Measurements from ENCODE around the gene SULT4A1. TPM values are rescaled to one million over a fixed set of nuclear protein-coding genes. Genes with fewer than 3 reads are reported as not detected.

Gene SULT4A1
- total RNA-seq, 1 experiment from 2014 or later: 12.6 TPM

DNA sequence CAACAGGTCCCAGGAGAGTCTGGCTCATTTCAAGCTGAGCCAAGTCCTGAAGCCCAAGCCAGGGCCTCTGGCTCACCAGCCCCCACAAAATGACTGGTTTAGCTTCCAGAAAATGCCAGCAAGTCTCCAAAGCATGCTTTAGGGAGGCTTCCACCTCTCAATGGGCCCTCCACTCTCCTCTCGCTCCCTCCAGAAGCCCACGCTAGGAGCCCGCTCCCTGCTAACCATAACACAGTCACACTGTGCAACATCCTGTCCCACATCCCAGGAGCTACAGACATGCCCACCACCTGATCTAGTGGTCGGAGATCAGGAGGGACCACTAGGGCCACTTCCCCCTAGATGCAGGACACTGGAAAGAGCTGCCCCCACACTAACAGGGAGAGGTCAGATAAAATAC, 6.9 kb downstream of the SULT4A1 start (continued):
- TF ChIP-seq SMAD3 (CRISPR knock-in tag; IDR thresholded peaks at IDR 0.05; ENCODE audit: borderline replicate concordance) (no peak), MYBL2 (CRISPR knock-in tag; IDR thresholded peaks at IDR 0.05) (no peak)

DNA sequence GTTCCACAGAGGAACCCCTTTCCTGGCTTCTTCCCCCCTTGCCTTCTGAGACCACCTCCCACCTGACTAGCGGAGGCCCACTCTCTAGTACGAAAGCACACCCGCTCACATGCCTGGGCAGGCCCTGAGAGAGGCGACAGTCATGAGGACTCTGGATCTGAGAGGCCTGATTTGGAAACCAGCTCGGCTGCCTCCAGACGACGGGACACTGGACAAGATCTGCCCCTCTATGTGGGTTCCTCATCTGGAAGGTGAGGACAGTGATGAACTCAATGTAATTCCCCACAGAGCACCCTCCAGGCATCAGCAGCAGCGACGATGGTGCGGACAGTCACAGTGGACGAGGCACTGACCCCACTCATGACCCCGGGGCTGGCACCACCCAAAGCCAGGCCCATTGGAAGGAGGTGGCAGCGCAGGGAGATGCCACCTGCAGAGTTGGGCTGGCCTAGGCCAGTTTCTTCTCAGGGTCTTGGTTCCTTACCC, 7.5 kb downstream of the SULT4A1 start:
- peaks cover 3% of the 10 kb centered on the region; the same call in 1 of the 2 replicates for H3K27me3 Mint-ChIP-seq (ENCODE audit: low read depth)
- peaks cover 22% of the 10 kb centered on the region for H3K36me3 Mint-ChIP-seq
- peaks cover 31% of the 10 kb centered on the region for H3K4me1 Mint-ChIP-seq
- ATAC-seq: no peak
- TF ChIP-seq RORB (CRISPR knock-in tag; IDR thresholded peaks at IDR 0.05) (no peak), FOXK1 (CRISPR knock-in tag; IDR thresholded peaks at IDR 0.05) (no peak), ZNF219 (CRISPR knock-in tag; IDR thresholded peaks at IDR 0.05; ENCODE audit: borderline replicate concordance) (no peak), PRRX2 (CRISPR knock-in tag; IDR thresholded peaks at IDR 0.05) (no peak), MXD4 (CRISPR knock-in tag; IDR thresholded peaks at IDR 0.05; ENCODE audit: borderline replicate concordance) (no peak), TCF7 (CRISPR knock-in tag; IDR thresholded peaks at IDR 0.05; ENCODE audit: low read depth) (no peak)
- TF ChIP-seq, protein P1, sequence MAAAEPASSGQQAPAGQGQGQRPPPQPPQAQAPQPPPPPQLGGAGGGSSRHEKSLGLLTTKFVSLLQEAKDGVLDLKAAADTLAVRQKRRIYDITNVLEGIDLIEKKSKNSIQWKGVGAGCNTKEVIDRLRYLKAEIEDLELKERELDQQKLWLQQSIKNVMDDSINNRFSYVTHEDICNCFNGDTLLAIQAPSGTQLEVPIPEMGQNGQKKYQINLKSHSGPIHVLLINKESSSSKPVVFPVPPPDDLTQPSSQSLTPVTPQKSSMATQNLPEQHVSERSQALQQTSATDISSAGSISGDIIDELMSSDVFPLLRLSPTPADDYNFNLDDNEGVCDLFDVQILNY (CRISPR knock-in tag; IDR thresholded peaks at IDR 0.05): no peak
- TF ChIP-seq, protein P2, sequence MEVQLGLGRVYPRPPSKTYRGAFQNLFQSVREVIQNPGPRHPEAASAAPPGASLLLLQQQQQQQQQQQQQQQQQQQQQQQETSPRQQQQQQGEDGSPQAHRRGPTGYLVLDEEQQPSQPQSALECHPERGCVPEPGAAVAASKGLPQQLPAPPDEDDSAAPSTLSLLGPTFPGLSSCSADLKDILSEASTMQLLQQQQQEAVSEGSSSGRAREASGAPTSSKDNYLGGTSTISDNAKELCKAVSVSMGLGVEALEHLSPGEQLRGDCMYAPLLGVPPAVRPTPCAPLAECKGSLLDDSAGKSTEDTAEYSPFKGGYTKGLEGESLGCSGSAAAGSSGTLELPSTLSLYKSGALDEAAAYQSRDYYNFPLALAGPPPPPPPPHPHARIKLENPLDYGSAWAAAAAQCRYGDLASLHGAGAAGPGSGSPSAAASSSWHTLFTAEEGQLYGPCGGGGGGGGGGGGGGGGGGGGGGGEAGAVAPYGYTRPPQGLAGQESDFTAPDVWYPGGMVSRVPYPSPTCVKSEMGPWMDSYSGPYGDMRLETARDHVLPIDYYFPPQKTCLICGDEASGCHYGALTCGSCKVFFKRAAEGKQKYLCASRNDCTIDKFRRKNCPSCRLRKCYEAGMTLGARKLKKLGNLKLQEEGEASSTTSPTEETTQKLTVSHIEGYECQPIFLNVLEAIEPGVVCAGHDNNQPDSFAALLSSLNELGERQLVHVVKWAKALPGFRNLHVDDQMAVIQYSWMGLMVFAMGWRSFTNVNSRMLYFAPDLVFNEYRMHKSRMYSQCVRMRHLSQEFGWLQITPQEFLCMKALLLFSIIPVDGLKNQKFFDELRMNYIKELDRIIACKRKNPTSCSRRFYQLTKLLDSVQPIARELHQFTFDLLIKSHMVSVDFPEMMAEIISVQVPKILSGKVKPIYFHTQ (CRISPR knock-in tag; IDR thresholded peaks at IDR 0.05): no peak
- no peak for DNase-seq (ENCODE audit: low spot score)
- H3K9me3 Mint-ChIP-seq: peaks cover 16% of the 10 kb centered on the region
- ChIA-PET POLR2A (no interaction called here), CTCF (interaction anchor here (1.0 to 11.6 kb wide), 2 partner anchors 29 to 30 kb away, joined by 3 to 140 read pairs; no protein-coding TSS in a partner anchor)
- peak overlapping the region; percentile 70; the same call in 1 of the 2 replicates for H3K27ac Mint-ChIP-seq
- H3K4me3 Mint-ChIP-seq: no peak overlapping the region

DNA sequence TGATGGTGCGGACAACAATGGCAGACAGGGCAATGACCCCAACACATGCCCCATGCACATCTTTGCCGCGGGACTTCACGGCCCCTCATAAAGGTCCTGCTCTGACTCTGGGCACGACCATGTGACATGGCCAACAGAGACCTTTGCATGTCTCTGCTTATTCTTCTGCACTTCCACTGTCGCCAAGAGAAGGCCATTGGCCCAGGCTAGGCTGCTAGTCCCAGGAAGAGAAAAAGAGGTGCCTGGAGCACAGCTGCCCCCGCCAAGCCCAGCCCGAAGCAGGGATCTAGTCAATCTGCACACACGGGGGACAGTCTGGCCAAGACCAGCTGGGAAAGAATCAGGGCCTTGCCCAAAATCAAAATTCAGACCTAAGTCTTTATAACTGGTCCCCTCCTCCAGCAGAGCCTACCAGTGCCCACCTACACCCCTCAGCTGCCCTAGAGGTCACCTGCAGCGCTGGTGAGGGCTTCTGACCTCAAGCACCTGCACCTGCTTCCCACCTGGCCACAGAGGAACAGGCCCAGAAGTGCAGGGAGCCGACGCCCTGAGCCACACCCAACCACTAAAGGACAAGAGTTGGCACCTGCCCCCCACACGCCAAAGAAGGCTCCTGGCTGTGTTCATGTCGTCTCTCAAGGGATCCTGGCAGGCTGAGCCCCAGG, 8.1 kb downstream of the SULT4A1 start:
- TF ChIP-seq, protein P3, sequence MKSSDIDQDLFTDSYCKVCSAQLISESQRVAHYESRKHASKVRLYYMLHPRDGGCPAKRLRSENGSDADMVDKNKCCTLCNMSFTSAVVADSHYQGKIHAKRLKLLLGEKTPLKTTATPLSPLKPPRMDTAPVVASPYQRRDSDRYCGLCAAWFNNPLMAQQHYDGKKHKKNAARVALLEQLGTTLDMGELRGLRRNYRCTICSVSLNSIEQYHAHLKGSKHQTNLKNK (CRISPR knock-in tag; IDR thresholded peaks at IDR 0.05): no peak
- TF ChIP-seq, protein P4, sequence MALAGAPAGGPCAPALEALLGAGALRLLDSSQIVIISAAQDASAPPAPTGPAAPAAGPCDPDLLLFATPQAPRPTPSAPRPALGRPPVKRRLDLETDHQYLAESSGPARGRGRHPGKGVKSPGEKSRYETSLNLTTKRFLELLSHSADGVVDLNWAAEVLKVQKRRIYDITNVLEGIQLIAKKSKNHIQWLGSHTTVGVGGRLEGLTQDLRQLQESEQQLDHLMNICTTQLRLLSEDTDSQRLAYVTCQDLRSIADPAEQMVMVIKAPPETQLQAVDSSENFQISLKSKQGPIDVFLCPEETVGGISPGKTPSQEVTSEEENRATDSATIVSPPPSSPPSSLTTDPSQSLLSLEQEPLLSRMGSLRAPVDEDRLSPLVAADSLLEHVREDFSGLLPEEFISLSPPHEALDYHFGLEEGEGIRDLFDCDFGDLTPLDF (CRISPR knock-in tag; IDR thresholded peaks at IDR 0.05): no peak
- TF ChIP-seq SMAD4 (CRISPR knock-in tag; IDR thresholded peaks at IDR 0.05) (no peak), IRF2 (CRISPR knock-in tag; IDR thresholded peaks at IDR 0.05; ENCODE audit: borderline replicate concordance, low read depth) (no peak), ZNF219 (CRISPR knock-in tag; IDR thresholded peaks at IDR 0.05; ENCODE audit: borderline replicate concordance) (no peak), CREM (CRISPR knock-in tag; IDR thresholded peaks at IDR 0.05) (no peak), FOXP1 (CRISPR knock-in tag; IDR thresholded peaks at IDR 0.05; ENCODE audit: borderline replicate concordance) (no peak), ELF4 (CRISPR knock-in tag; IDR thresholded peaks at IDR 0.05; ENCODE audit: low read depth) (no peak), GRHL2 (CRISPR knock-in tag; IDR thresholded peaks at IDR 0.05; ENCODE audit: insufficient replicate concordance, severe bottlenecking) (no peak), GTF2I (CRISPR knock-in tag; conservative IDR thresholded peaks at IDR 0.05) (no peak), ZNF263 (CRISPR knock-in tag; IDR thresholded peaks at IDR 0.05; ENCODE audit: low read depth) (no peak), ZNF423 (CRISPR knock-in tag; IDR thresholded peaks at IDR 0.05) (no peak), NR2C2 (CRISPR knock-in tag; IDR thresholded peaks at IDR 0.05) (no peak)
- TF ChIP-seq, protein P2 (CRISPR knock-in tag; IDR thresholded peaks at IDR 0.05): no peak
- TF ChIP-seq, protein P1 (CRISPR knock-in tag; IDR thresholded peaks at IDR 0.05): no peak
- Mint-ChIP-seq H3K4me1 (peaks cover 32% of the 10 kb centered on the region), H3K9me3 (peaks cover 16% of the 10 kb centered on the region), H3K27me3 (ENCODE audit: low read depth) (peaks cover 3% of the 10 kb centered on the region; the same call in 1 of the 2 replicates), H3K36me3 (peaks cover 22% of the 10 kb centered on the region), H3K4me3 (no peak overlapping the region), H3K27ac (no peak overlapping the region; the same call in 1 of the 2 replicates)
- ATAC-seq (no peak), DNase-seq (ENCODE audit: low spot score) (no peak)
- POLR2A ChIA-PET: no interaction called here
- CTCF ChIA-PET: interaction anchor here (1.4 to 11.6 kb wide), 2 partner anchors 9 to 30 kb away, joined by 4 to 140 read pairs; no protein-coding TSS in a partner anchor

Data from WTC11 (cell line).